C4-2B (cell line): ENCODE measurements around the gene NPSR1.

ENCODE experiments used
- CTCF ChIP-seq: fragments of 450-650 bp; conservative IDR thresholded peaks from 2 replicates; pipeline ENCODE4 v1.5.1; 2017; ENCODE audit warnings: mild to moderate bottlenecking
- ZFX ChIP-seq: fragments of 450-650 bp; IDR thresholded peaks from 2 replicates; pipeline ENCODE4 v1.6.1; 2017

- TF ChIP-seq CTCF (no peak), ZFX (no peak)
Observed at GRCh38 chr7:34657632-34658268, at the start of gene NPSR1.
